Dermis microvascular lymphatic vessel endothelial cell (primary cell): Measurements from ENCODE around the gene CHST15. TPM values are rescaled to one million over a fixed set of nuclear protein-coding genes. Genes with fewer than 3 reads are reported as not detected.

Experiments
- DNase-seq, 2 donors: peaks; one replicate each; pipeline versions ENCODE4 v3.0.0 to v3.0.0-alpha.2; 2010; ENCODE audit warnings: low read depth in 2 of 2
- total RNA-seq: library from RNA; depleted of rRNA; stranded (reverse); fragments of >200 nt; gene quantifications from 2 replicates; pipeline ENCODE4 v1.2.1, GENCODE V29; 2014

Gene CHST15
- total RNA-seq, 1 donor from 2014 or later = 72.9 TPM

- DNase-seq = no peak
Measured at GRCh38 chr10:123998197-123999141, 94.9 kb downstream of the CHST15 start.

GRCh38 chr10:123997486-123998196 is 95.8 kb downstream of the CHST15 start:
- no peak for DNase-seq

- no peak for DNase-seq
Measured at GRCh38 chr10:123997013-123997412, 96.4 kb downstream of the CHST15 start.

GRCh38 chr10:123996302-123996701 is 97.1 kb downstream of the CHST15 start:
- no peak for DNase-seq

- peak in 1 of 2 donors; percentile 43 for DNase-seq
Measured at GRCh38 chr10:123995461-123996131, 97.8 kb downstream of the CHST15 start.

- no peak for DNase-seq
Measured at GRCh38 chr10:123995082-123995460, 98.3 kb downstream of the CHST15 start.

GRCh38 chr10:123994417-123995081 is 98.8 kb downstream of the CHST15 start:
- DNase-seq = peak; percentile 31 to 71

- no peak for DNase-seq
Measured at GRCh38 chr10:123993534-123994416, 99.6 kb downstream of the CHST15 start.

- no peak for DNase-seq
Measured at GRCh38 chr10:123991611-123992570, 101.5 kb downstream of the CHST15 start.

- DNase-seq = no peak
Measured at GRCh38 chr10:123990889-123991288, 102.5 kb downstream of the CHST15 start.

GRCh38 chr10:123988694-123989093 is 104.7 kb downstream of the CHST15 start:
- DNase-seq = no peak

GRCh38 chr10:123986736-123987135 is 106.7 kb downstream of the CHST15 start:
- no peak for DNase-seq

GRCh38 chr10:123974406-123974805 is 119.0 kb downstream of the CHST15 start:
- peak in 1 of 2 donors; percentile 29 for DNase-seq

GRCh38 chr10:123972481-123973401 is 120.7 kb downstream of the CHST15 start:
- no peak for DNase-seq

GRCh38 chr10:123970927-123971286 is 122.5 kb downstream of the CHST15 start:
- no peak for DNase-seq

GRCh38 chr10:123970207-123970926 is 123.0 kb downstream of the CHST15 start:
- no peak for DNase-seq

GRCh38 chr10:123967626-123968243 is 125.7 kb downstream of the CHST15 start:
- DNase-seq = peak; percentile 14 to 51
